HEK293 (cell line): Measurements from ENCODE around the gene SFT2D1.

Experiments
- CTCF ChIA-PET: fragments of 350-600 bp; formaldehyde crosslinking; extraction: SDS; loops from one replicate; lab custom pipeline; 2021; ENCODE audit warnings: antibody characterized with exemption; lab: Yijun Ruan, JAX
- POLR2A ChIA-PET: fragments of 300-600 bp; formaldehyde crosslinking; extraction: SDS; loops from one replicate; lab custom pipeline; 2020; ENCODE audit warnings: antibody characterized with exemption, inconsistent platforms; lab: Yijun Ruan, JAX
- H3K27ac ChIP-seq: fragments of 200-500 bp; sonication (Bioruptor generic); 2 replicates; pipeline ENCODE4 v1.5.1; 2014; ENCODE audit warnings: low read depth, low read length, control low read depth, inconsistent platforms; ENCODE audit errors: extremely low read depth
- H3K36me3 ChIP-seq, 2 experiments: fragments of 200-500 bp in 1 of 2; sonication (Bioruptor generic) in 1 of 2; 1 replicate in 1 of 2; 2 replicates in 1 of 2; pipeline ENCODE4 v1.5.1; 2014 to 2017; ENCODE audit warnings: inconsistent platforms in 2 of 2, low read length in 2 of 2; ENCODE audit not compliant: control insufficient read depth in 2 of 2, insufficient read depth in 1 of 2
- H3K4me1 ChIP-seq: fragments of 200-500 bp; sonication (Bioruptor generic); 2 replicates; pipeline ENCODE4 v1.5.1; 2014; ENCODE audit warnings: mild to moderate bottlenecking, low read length, inconsistent platforms; ENCODE audit not compliant: control insufficient read depth, insufficient read depth
- H3K4me3 ChIP-seq: 2 replicates; pipeline ENCODE4 v1.5.1; 2011; ENCODE audit warnings: low read depth, mild to moderate bottlenecking, control low read depth, low read length, moderate library complexity
- H3K9me3 ChIP-seq: fragments of 200-500 bp; sonication (Bioruptor generic); 2 replicates; pipeline ENCODE4 v1.5.1; 2014; ENCODE audit warnings: low read depth, low read length, inconsistent platforms; ENCODE audit not compliant: control insufficient read depth, insufficient read depth
- MZF1 ChIP-seq: fragments of 450-650 bp; formaldehyde crosslinking; IDR thresholded peaks from 2 replicates; pipeline ENCODE4 v1.5.1; 2017; ENCODE audit warnings: missing biosample characterization, missing genetic modification characterization, borderline replicate concordance
- SALL2 ChIP-seq: fragments of 450-650 bp; formaldehyde crosslinking; IDR thresholded peaks from 2 replicates; pipeline ENCODE4 v1.5.0; 2017; ENCODE audit warnings: missing biosample characterization, mild to moderate bottlenecking, missing genetic modification characterization, borderline replicate concordance
- WT1 ChIP-seq: fragments of 450-650 bp; formaldehyde crosslinking; IDR thresholded peaks from 2 replicates; pipeline ENCODE4 v1.5.1; 2016; ENCODE audit warnings: missing biosample characterization, missing genetic modification characterization
- ZBTB7A ChIP-seq: fragments of 450-650 bp; formaldehyde crosslinking; IDR thresholded peaks from 2 replicates; pipeline ENCODE4 v1.5.1; 2016; ENCODE audit warnings: low read depth, missing biosample characterization, missing genetic modification characterization
- ZEB2 ChIP-seq: fragments of 450-650 bp; formaldehyde crosslinking; IDR thresholded peaks from 2 replicates; pipeline ENCODE4 v1.5.1; 2016; ENCODE audit warnings: missing biosample characterization, missing genetic modification characterization
- ZNF132 ChIP-seq: fragments of 450-650 bp; formaldehyde crosslinking; IDR thresholded peaks from 2 replicates; pipeline ENCODE4 v1.5.1; 2017; ENCODE audit warnings: missing biosample characterization, missing genetic modification characterization, borderline replicate concordance
- ZNF266 ChIP-seq: fragments of 450-650 bp; formaldehyde crosslinking; IDR thresholded peaks from 2 replicates; pipeline ENCODE4 v1.5.1; 2016; ENCODE audit warnings: missing biosample characterization, missing genetic modification characterization, low read depth
- ZNF274 ChIP-seq, 2 experiments: fragments of 200-500 bp in 1 of 2; fragments of 450-650 bp in 1 of 2; sonication (Bioruptor generic) in 1 of 2; formaldehyde crosslinking in 1 of 2; IDR thresholded peaks; 2 replicates each; pipeline versions ENCODE4 v1.5.1 to v1.6.1; 2014 to 2016; ENCODE audit warnings: borderline replicate concordance in 1 of 2, inconsistent platforms in 1 of 2, low read length in 1 of 2, missing biosample characterization in 1 of 2, missing genetic modification characterization in 1 of 2
- ZNF433 ChIP-seq: fragments of 450-650 bp; formaldehyde crosslinking; IDR thresholded peaks from 2 replicates; pipeline ENCODE4 v1.5.1; 2016; ENCODE audit warnings: missing biosample characterization, missing genetic modification characterization, low read depth
- ZNF549 ChIP-seq: fragments of 450-650 bp; IDR thresholded peaks from 2 replicates; pipeline ENCODE4 v1.5.1; 2018; ENCODE audit warnings: missing biosample characterization, missing genetic modification characterization, mild to moderate bottlenecking, inconsistent platforms, moderate library complexity
- ZNF658 ChIP-seq: fragments of 450-650 bp; formaldehyde crosslinking; IDR thresholded peaks from 2 replicates; pipeline ENCODE4; 2016; ENCODE audit warnings: missing biosample characterization, missing genetic modification characterization
- TF ChIP-seq, protein P1 (sequence below): fragments of 450-650 bp; formaldehyde crosslinking; IDR thresholded peaks from 2 replicates; pipeline ENCODE4 v1.5.1; 2016; ENCODE audit warnings: missing biosample characterization, missing genetic modification characterization, borderline replicate concordance
- TF ChIP-seq, protein P2 (sequence below): fragments of 450-650 bp; formaldehyde crosslinking; optimal IDR thresholded peaks from 2 replicates; pipeline ENCODE3; 2016; ENCODE audit warnings: missing biosample characterization, mild to moderate bottlenecking, missing genetic modification characterization
- TF ChIP-seq, protein P3 (sequence below): fragments of 450-650 bp; formaldehyde crosslinking; IDR thresholded peaks from 2 replicates; pipeline ENCODE4 v1.5.1; 2016; ENCODE audit warnings: missing biosample characterization, missing genetic modification characterization
- TF ChIP-seq, protein P4 (sequence below): fragments of 450-650 bp; formaldehyde crosslinking; IDR thresholded peaks from 2 replicates; pipeline ENCODE4 v1.5.1; 2017; ENCODE audit warnings: missing biosample characterization, missing genetic modification characterization
- TF ChIP-seq, protein P5 (sequence below): fragments of 450-650 bp; formaldehyde crosslinking; IDR thresholded peaks from 2 replicates; pipeline ENCODE4 v1.5.1; 2016; ENCODE audit warnings: missing biosample characterization, missing genetic modification characterization
- TF ChIP-seq, protein P6 (sequence below): fragments of 450-650 bp; formaldehyde crosslinking; IDR thresholded peaks from 2 replicates; pipeline ENCODE4 v1.5.1; 2016; ENCODE audit warnings: missing biosample characterization, missing genetic modification characterization
- TF ChIP-seq, protein P7 (sequence below): fragments of 450-650 bp; formaldehyde crosslinking; IDR thresholded peaks from 2 replicates; pipeline ENCODE4 v1.5.1; 2017; ENCODE audit warnings: missing biosample characterization, missing genetic modification characterization

The SFT2D1 gene

DNA sequence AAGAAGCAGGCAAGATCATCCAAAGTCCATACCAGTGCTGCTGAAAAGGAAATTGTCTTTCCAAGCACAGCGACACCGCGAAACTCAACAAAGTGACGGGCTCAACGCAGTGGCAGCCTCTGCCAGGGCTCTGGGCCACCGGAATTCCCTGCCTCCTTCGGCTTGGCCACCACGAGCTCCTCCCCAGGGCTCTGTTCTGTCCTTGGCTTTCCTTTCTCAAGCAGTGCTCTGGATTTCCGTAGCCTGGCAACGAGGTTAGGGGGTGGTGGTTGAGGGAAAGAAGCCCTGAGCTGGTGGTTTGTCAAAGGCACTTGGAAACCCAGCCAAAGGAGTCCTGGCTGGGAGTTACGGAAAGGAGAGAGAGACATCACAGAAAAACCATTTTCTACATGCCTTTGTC lies 65.3 kb downstream of the SFT2D1 start:
- CTCF ChIA-PET, result interaction anchor here (0.6 to 5.0 kb wide), 14 partner anchors 8 to 1245 kb away, joined by 3 to 94 read pairs (median 5); no protein-coding TSS in a partner anchor
- POLR2A ChIA-PET, result no interaction called here
- H3K27ac ChIP-seq, result no peak overlapping the region

DNA sequence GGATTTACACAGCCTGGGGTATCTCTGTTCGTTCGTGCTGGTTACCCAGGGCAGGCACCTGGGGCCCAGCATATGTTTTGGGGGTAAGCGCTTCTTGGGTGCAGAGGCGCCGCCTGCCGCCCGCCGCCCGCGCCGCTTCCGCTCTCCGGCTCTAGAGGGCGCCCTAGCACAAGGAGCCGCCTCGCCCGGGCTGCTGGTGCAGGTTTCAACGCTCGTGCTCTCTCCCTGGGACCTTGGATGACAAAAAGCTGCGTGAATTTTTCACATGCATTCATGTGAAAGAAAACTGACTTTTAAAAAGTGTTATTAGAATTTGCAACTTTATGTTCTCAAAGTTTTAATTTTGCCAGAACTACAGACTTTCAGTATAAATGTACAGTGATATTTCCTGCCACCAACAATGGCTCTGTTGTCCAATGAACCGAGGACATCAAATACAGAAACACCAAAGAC lies 66.6 kb downstream of the SFT2D1 start:
- ChIA-PET POLR2A (interaction anchor here (0.6 kb wide), 1 partner anchor 125 kb away, joined by 3 read pairs; no protein-coding TSS in a partner anchor), CTCF (interaction anchor here (0.6 to 5.0 kb wide), 42 partner anchors 8 to 1128 kb away, joined by 3 to 94 read pairs (median 4); no protein-coding TSS in a partner anchor)
- no peak overlapping the region for H3K27ac ChIP-seq
- H3K9me3 ChIP-seq, result no peaks in the 10 kb centered on the region
- H3K4me3 ChIP-seq, result no peak overlapping the region
- no peaks in the 10 kb centered on the region for H3K36me3 ChIP-seq
- H3K4me1 ChIP-seq, result no peaks in the 10 kb centered on the region
- TF ChIP-seq, protein P1, sequence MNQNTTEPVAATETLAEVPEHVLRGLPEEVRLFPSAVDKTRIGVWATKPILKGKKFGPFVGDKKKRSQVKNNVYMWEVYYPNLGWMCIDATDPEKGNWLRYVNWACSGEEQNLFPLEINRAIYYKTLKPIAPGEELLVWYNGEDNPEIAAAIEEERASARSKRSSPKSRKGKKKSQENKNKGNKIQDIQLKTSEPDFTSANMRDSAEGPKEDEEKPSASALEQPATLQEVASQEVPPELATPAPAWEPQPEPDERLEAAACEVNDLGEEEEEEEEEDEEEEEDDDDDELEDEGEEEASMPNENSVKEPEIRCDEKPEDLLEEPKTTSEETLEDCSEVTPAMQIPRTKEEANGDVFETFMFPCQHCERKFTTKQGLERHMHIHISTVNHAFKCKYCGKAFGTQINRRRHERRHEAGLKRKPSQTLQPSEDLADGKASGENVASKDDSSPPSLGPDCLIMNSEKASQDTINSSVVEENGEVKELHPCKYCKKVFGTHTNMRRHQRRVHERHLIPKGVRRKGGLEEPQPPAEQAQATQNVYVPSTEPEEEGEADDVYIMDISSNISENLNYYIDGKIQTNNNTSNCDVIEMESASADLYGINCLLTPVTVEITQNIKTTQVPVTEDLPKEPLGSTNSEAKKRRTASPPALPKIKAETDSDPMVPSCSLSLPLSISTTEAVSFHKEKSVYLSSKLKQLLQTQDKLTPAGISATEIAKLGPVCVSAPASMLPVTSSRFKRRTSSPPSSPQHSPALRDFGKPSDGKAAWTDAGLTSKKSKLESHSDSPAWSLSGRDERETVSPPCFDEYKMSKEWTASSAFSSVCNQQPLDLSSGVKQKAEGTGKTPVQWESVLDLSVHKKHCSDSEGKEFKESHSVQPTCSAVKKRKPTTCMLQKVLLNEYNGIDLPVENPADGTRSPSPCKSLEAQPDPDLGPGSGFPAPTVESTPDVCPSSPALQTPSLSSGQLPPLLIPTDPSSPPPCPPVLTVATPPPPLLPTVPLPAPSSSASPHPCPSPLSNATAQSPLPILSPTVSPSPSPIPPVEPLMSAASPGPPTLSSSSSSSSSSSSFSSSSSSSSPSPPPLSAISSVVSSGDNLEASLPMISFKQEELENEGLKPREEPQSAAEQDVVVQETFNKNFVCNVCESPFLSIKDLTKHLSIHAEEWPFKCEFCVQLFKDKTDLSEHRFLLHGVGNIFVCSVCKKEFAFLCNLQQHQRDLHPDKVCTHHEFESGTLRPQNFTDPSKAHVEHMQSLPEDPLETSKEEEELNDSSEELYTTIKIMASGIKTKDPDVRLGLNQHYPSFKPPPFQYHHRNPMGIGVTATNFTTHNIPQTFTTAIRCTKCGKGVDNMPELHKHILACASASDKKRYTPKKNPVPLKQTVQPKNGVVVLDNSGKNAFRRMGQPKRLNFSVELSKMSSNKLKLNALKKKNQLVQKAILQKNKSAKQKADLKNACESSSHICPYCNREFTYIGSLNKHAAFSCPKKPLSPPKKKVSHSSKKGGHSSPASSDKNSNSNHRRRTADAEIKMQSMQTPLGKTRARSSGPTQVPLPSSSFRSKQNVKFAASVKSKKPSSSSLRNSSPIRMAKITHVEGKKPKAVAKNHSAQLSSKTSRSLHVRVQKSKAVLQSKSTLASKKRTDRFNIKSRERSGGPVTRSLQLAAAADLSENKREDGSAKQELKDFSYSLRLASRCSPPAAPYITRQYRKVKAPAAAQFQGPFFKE, result no peak
- TF ChIP-seq, protein P2, sequence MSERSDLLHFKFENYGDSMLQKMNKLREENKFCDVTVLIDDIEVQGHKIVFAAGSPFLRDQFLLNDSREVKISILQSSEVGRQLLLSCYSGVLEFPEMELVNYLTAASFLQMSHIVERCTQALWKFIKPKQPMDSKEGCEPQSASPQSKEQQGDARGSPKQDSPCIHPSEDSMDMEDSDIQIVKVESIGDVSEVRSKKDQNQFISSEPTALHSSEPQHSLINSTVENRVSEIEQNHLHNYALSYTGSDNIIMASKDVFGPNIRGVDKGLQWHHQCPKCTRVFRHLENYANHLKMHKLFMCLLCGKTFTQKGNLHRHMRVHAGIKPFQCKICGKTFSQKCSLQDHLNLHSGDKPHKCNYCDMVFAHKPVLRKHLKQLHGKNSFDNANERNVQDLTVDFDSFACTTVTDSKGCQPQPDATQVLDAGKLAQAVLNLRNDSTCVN, result peak; percentile 21
- TF ChIP-seq ZEB2 (tag by site-specific recombination), result no peak

More for the DNA sequence above, 65.3 kb downstream of the SFT2D1 start:
- H3K4me3 ChIP-seq, result no peak overlapping the region
- H3K36me3 ChIP-seq, result no peaks in the 10 kb centered on the region
- TF ChIP-seq, protein P3, sequence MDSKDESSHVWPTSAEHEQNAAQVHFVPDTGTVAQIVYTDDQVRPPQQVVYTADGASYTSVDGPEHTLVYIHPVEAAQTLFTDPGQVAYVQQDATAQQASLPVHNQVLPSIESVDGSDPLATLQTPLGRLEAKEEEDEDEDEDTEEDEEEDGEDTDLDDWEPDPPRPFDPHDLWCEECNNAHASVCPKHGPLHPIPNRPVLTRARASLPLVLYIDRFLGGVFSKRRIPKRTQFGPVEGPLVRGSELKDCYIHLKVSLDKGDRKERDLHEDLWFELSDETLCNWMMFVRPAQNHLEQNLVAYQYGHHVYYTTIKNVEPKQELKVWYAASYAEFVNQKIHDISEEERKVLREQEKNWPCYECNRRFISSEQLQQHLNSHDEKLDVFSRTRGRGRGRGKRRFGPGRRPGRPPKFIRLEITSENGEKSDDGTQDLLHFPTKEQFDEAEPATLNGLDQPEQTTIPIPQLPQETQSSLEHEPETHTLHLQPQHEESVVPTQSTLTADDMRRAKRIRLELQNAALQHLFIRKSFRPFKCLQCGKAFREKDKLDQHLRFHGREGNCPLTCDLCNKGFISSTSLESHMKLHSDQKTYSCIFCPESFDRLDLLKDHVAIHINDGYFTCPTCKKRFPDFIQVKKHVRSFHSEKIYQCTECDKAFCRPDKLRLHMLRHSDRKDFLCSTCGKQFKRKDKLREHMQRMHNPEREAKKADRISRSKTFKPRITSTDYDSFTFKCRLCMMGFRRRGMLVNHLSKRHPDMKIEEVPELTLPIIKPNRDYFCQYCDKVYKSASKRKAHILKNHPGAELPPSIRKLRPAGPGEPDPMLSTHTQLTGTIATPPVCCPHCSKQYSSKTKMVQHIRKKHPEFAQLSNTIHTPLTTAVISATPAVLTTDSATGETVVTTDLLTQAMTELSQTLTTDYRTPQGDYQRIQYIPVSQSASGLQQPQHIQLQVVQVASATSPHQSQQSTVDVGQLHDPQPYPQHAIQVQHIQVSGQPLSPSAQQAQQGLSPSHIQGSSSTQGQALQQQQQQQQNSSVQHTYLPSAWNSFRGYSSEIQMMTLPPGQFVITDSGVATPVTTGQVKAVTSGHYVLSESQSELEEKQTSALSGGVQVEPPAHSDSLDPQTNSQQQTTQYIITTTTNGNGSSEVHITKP (tag by site-specific recombination), result no peak
- TF ChIP-seq ZNF433 (no peak), SALL2 (tag by site-specific recombination) (no peak), ZBTB7A (tag by site-specific recombination) (no peak), ZNF658 (tag by site-specific recombination) (no peak), MZF1 (no peak), ZNF132 (no peak), ZNF549 (no peak), ZNF266 (no peak), ZNF274 (IDR thresholded peaks at IDR 0.05; ENCODE audit: low read length) (no peak), ZNF274 (tag by site-specific recombination; IDR thresholded peaks at IDR 0.05; ENCODE audit: borderline replicate concordance) (no peak), WT1 (tag by site-specific recombination) (no peak)
- TF ChIP-seq, protein P4, sequence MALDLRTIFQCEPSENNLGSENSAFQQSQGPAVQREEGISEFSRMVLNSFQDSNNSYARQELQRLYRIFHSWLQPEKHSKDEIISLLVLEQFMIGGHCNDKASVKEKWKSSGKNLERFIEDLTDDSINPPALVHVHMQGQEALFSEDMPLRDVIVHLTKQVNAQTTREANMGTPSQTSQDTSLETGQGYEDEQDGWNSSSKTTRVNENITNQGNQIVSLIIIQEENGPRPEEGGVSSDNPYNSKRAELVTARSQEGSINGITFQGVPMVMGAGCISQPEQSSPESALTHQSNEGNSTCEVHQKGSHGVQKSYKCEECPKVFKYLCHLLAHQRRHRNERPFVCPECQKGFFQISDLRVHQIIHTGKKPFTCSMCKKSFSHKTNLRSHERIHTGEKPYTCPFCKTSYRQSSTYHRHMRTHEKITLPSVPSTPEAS, result no peak
- TF ChIP-seq, protein P5, sequence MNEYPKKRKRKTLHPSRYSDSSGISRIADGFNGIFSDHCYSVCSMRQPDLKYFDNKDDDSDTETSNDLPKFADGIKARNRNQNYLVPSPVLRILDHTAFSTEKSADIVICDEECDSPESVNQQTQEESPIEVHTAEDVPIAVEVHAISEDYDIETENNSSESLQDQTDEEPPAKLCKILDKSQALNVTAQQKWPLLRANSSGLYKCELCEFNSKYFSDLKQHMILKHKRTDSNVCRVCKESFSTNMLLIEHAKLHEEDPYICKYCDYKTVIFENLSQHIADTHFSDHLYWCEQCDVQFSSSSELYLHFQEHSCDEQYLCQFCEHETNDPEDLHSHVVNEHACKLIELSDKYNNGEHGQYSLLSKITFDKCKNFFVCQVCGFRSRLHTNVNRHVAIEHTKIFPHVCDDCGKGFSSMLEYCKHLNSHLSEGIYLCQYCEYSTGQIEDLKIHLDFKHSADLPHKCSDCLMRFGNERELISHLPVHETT (tag by site-specific recombination), result no peak
- TF ChIP-seq, protein P6, sequence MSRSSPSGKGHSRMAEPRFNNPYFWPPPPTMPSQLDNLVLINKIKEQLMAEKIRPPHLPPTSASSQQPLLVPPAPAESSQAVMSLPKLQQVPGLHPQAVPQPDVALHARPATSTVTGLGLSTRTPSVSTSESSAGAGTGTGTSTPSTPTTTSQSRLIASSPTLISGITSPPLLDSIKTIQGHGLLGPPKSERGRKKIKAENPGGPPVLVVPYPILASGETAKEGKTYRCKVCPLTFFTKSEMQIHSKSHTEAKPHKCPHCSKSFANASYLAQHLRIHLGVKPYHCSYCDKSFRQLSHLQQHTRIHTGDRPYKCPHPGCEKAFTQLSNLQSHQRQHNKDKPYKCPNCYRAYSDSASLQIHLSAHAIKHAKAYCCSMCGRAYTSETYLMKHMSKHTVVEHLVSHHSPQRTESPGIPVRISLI (tag by site-specific recombination), result no peak
- TF ChIP-seq, protein P7, sequence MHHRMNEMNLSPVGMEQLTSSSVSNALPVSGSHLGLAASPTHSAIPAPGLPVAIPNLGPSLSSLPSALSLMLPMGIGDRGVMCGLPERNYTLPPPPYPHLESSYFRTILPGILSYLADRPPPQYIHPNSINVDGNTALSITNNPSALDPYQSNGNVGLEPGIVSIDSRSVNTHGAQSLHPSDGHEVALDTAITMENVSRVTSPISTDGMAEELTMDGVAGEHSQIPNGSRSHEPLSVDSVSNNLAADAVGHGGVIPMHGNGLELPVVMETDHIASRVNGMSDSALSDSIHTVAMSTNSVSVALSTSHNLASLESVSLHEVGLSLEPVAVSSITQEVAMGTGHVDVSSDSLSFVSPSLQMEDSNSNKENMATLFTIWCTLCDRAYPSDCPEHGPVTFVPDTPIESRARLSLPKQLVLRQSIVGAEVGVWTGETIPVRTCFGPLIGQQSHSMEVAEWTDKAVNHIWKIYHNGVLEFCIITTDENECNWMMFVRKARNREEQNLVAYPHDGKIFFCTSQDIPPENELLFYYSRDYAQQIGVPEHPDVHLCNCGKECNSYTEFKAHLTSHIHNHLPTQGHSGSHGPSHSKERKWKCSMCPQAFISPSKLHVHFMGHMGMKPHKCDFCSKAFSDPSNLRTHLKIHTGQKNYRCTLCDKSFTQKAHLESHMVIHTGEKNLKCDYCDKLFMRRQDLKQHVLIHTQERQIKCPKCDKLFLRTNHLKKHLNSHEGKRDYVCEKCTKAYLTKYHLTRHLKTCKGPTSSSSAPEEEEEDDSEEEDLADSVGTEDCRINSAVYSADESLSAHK (tag by site-specific recombination), result no peak
- H3K9me3 ChIP-seq, result no peaks in the 10 kb centered on the region
- no peaks in the 10 kb centered on the region for H3K4me1 ChIP-seq
